Effector memory CD8-positive, alpha-beta T cell (primary cell): Measurements from ENCODE around the gene MAPK11.

Experiments used
- ATAC-seq: fragments of 150-1000 bp; cut with Tn5 transposase; replicated peaks from 2 replicates; pipeline ENCODE4 v1.10.0; 2021; ENCODE audit warnings: mild to moderate bottlenecking, moderate library complexity
- DNase-seq, 3 experiments: peaks; one replicate each; pipeline ENCODE4 v3.0.0; 2021
- H3K27ac Mint-ChIP-seq, 2 donors: one replicate each; pipeline ENCODE4 v1.8.0; 2022; ENCODE audit warnings: mild to moderate bottlenecking in 2 of 2, mixed read lengths in 2 of 2, moderate library complexity in 2 of 2
- H3K27me3 Mint-ChIP-seq, 2 donors: one replicate each; pipeline ENCODE4 v1.8.0; 2022; ENCODE audit warnings: mixed read lengths in 2 of 2
- H3K36me3 Mint-ChIP-seq: one replicate; pipeline ENCODE4 v1.8.0; 2022; ENCODE audit warnings: mild to moderate bottlenecking, moderate library complexity, mixed read lengths; ENCODE audit not compliant: insufficient read depth
- H3K4me1 Mint-ChIP-seq, 2 donors: one replicate each; pipeline ENCODE4 v1.8.0; 2022; ENCODE audit warnings: low read depth in 2 of 2, mixed read lengths in 2 of 2
- H3K4me3 Mint-ChIP-seq, 2 donors: one replicate each; pipeline ENCODE4 v1.8.0; 2022; ENCODE audit warnings: mild to moderate bottlenecking in 2 of 2, mixed read lengths in 2 of 2, moderate library complexity in 2 of 2
- H3K9me3 Mint-ChIP-seq, 2 donors: one replicate each; pipeline ENCODE4 v1.8.0; 2022; ENCODE audit warnings: mixed read lengths in 2 of 2

MAPK11 gene

DNA sequence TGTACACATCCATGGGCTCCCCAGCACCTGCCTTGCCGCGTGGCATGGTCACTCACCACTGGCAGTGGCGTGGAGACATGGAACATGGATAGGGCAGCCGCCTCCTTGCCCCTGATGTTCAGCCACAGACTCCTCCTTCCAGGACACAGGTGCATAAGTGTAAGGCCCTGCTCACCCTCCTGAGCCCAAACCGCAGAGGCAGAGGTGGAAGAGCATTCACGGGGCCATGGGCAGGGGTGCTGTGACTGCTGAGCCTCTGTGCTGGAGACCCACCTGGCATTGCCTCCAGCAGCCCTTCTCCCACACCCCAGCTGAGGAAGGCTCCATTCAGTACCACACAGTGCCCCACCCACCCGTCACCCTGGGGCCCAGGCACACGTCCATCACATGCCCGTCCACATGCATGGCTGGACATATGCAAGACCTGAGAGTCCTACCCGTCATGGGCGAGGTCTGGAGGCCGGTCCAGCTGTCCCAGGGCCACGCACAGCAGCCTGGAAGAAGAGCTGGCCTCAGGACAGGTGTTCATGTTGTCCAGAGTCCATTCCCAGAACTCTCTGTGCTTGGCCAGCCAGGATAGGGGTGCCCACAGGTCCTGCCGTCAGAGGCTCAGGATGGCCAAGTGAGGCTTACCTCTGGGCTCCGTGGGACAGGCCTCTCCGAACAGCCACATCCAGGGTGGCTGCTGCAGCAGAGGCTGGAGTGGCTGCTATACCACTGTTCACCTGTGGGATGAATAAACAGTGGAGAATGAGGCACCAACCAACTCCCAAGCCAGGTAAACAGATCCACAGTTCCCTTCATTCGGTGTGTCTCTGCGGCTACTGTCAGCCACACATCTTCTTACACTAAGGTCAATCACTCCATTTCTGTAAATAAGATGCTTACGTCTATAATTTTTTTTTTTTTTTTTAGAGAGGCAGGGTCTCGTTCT, 23.7 kb downstream of the MAPK11 start:
- peaks cover 28 to 39% of the 10 kb centered on the region in 2 donors for H3K4me1 Mint-ChIP-seq
- H3K27ac Mint-ChIP-seq, result peak overlapping the region in 1 of 2 donors; percentile 97
- no peaks in the 10 kb centered on the region for H3K27me3 Mint-ChIP-seq
- DNase-seq, result no peak
- H3K9me3 Mint-ChIP-seq, result no peaks in the 10 kb centered on the region
- peaks cover 27% of the 10 kb centered on the region for H3K36me3 Mint-ChIP-seq
- peak overlapping the region in 1 of 2 donors; percentile 86 for H3K4me3 Mint-ChIP-seq
- no peak for ATAC-seq

DNA sequence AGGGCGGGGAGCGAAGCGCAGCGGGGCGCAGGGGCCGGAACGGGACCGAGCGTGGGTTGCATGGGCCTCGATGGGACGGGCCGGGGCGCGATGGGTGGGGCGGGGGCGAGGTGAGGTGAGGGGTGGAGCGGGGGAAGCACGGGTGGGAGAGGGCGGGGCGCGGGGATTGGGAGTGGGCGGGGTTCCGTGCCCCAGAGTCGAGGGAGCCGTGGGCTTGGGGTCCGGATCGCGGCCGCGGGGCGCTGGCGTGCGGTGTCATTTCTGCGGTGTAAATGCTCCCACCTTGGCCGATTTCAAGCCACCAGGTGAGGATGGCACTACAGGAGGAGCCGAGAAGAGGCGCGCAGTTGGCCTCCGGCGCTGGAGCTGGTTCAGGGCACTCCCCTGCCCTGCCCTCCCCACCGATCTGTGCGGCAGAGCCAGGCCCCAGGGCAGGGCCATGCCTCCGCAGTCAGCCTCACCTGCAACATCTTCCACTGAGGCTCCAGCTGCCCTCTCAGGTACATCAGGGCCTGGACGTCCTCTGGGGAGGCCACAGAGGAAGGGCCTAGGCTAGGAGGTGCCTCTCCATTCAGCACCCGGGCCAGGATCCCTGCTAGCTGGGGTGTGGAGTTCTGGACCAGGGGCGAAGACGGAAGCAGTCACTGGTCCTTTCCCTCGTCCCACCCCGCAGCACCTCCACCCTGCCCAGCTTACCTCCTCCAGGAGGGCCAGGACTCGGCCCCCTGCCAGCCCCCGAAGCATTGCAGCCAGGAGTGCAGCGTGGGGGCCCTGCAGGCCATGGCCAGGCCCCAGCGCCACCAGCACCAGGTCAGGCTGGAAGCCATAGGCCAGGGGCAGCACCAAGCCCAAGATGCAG, 24.7 kb downstream of the MAPK11 start:
- ATAC-seq, result no peak
- peaks cover 36% of the 10 kb centered on the region for H3K36me3 Mint-ChIP-seq
- DNase-seq, result no peak
- peaks cover 31 to 46% of the 10 kb centered on the region in 2 donors for H3K4me1 Mint-ChIP-seq
- H3K9me3 Mint-ChIP-seq, result no peaks in the 10 kb centered on the region
- no peaks in the 10 kb centered on the region for H3K27me3 Mint-ChIP-seq
- H3K27ac Mint-ChIP-seq, result peak overlapping the region; percentile 97 to 99
- peak overlapping the region; percentile 86 to 97 for H3K4me3 Mint-ChIP-seq

DNA sequence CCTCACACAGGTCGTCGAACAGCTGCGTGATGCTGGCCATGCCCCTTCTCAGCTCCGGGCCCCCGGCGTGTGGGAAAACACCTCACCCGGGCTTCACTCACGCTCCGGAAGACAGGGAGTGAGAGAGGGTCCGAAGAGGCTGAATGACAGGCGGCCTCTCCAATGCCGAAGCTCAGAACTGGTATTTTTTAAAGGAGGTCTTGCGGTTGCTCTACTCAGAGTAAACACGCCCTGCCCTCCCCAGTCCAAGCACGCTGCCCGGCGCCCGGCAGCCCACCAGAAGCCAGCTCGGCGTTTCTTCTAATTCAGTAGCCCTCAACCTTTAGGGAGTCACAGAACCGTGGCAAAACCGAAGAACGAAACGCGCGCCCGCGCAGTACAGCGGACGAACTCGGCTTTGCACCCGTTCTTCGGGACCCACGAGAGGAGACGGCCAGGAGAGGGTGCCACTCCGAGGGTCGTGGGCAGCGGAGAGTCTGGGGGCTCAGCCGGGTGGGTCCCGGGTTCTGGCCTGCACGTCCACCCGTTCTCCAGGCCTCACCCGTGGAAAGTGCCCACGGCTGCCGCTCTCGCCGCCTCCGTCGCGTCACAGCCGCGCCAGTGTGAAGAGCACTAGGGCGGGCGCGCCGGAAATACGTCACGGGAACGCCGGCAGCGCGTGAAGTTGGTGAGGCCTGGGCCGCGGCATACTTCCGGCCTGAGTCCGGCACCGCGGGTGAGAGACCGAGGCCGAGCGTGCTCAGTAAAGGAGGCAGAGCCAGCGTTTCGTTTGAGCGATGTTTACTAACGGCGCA, 25.6 kb downstream of the MAPK11 start, which contains the start of gene TUBGCP6:
Gene TUBGCP6, minus strand, starts transcription at position 604 of the 794 bp plus-strand sequence. Its CDS starts 564 bp downstream, at position 40.
- H3K27me3 Mint-ChIP-seq, result no peaks in the 10 kb centered on the region
- peaks cover 25 to 46% of the 10 kb centered on the region in 2 donors for H3K4me1 Mint-ChIP-seq
- peak within 1 kb of the TSS; percentile 97 to 99 for H3K27ac Mint-ChIP-seq
- DNase-seq (peak; percentile 86 to 89 (median 88)), ATAC-seq (peak; percentile 77)
- no peaks in the 10 kb centered on the region for H3K9me3 Mint-ChIP-seq
- peaks cover 43% of the 10 kb centered on the region for H3K36me3 Mint-ChIP-seq
- H3K4me3 Mint-ChIP-seq, result peak within 1 kb of the TSS; percentile 86 to 97

DNA sequence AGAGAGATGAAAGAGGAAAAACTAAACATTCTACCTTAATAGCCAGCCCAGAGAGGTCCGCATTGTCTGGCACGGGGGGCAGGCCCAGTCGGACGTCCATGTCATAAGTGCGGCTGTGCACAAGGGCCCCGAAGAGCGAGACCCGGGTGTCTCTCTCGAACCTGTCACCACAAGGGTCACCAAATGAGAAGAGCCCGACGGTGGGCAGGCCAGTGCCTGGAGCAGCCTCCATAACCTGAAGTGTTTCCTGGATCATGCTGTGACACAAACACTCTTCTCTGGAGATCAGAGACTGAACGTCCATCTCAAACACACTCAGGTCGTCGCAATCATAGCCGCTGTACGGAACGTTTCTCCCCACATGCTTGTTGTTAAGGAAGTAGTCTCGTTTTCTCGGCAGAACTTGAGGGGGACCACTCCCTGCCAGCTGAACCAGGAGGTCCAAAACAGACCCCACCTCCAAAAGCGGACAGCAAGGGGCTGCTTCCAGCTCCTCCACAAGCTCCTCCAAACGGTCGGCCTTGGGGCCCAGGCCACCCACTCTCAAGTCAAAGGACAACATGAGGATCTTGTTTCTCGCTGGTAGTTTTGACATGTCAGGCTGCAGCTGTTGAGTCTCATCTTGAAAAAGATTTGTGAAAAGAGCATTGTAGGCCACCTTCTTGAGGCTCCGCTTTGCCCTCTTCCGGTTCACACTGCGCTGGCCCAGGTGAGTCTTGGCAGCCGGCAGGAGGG, 26.3 kb downstream of the MAPK11 start:
- H3K9me3 Mint-ChIP-seq, result no peaks in the 10 kb centered on the region
- DNase-seq, result no peak
- H3K36me3 Mint-ChIP-seq, result peaks cover 48% of the 10 kb centered on the region
- H3K27me3 Mint-ChIP-seq, result no peaks in the 10 kb centered on the region
- peak overlapping the region; percentile 86 to 97 for H3K4me3 Mint-ChIP-seq
- no peak for ATAC-seq
- H3K27ac Mint-ChIP-seq, result peak overlapping the region; percentile 97 to 99
- peaks cover 25 to 46% of the 10 kb centered on the region in 2 donors for H3K4me1 Mint-ChIP-seq

DNA sequence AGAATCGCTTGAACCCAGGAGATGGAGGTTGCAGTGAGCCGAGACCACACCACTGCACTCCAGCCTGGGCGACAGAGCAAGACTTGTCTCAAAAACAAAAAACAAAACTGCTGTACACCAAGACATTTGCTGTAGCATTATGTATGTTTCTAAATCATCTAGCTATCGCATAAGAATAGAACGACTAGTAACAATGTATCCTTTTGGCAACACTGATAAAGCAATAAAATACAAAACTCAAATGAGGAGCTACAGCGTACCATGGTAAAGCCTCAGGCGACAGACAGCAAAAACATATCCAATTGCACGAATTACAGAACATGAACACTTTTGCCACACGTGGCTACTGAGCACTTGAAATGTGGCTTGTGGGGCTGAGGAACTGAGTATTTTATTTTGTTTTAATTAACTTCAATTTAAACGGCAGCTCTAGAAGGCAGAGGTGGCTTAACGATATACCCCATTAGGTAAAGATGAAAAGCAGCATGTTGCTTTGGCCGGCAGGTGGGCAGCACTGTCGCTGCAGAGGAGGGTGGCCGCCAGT, 27.7 kb downstream of the MAPK11 start:
- DNase-seq (no peak), ATAC-seq (no peak)
- peak overlapping the region; percentile 86 to 97 for H3K4me3 Mint-ChIP-seq
- peaks cover 51% of the 10 kb centered on the region for H3K36me3 Mint-ChIP-seq
- peaks cover 21 to 46% of the 10 kb centered on the region in 2 donors for H3K4me1 Mint-ChIP-seq
- no peaks in the 10 kb centered on the region for H3K27me3 Mint-ChIP-seq
- peak overlapping the region in 1 of 2 donors; percentile 99 for H3K27ac Mint-ChIP-seq
- H3K9me3 Mint-ChIP-seq, result no peaks in the 10 kb centered on the region

DNA sequence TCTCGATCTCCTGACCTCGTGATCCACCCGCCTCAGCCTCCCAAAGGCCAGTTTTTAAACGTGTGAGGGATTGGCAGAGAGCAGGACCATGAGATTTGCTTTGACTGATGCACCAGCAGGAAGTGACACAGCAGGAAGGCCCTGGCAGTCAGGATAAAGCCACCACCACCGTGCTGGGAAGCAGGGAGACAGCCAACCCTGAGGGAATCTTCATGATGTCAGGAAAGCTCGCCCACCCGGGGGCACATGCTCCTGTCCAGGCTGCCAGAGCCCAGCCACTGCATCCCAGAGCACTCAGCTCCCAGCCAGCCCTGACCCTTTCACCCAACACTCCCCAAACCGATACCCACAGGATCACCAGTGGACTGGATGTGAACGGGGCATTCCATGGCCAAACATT, 31.4 kb downstream of the MAPK11 start:
- no peaks in the 10 kb centered on the region for H3K9me3 Mint-ChIP-seq
- no peaks in the 10 kb centered on the region for H3K27me3 Mint-ChIP-seq
- ATAC-seq, result no peak
- peaks cover 30 to 53% of the 10 kb centered on the region in 2 donors for H3K4me1 Mint-ChIP-seq
- no peak overlapping the region for H3K4me3 Mint-ChIP-seq
- no peak overlapping the region for H3K27ac Mint-ChIP-seq
- H3K36me3 Mint-ChIP-seq, result peaks cover 49% of the 10 kb centered on the region
- no peak for DNase-seq

DNA sequence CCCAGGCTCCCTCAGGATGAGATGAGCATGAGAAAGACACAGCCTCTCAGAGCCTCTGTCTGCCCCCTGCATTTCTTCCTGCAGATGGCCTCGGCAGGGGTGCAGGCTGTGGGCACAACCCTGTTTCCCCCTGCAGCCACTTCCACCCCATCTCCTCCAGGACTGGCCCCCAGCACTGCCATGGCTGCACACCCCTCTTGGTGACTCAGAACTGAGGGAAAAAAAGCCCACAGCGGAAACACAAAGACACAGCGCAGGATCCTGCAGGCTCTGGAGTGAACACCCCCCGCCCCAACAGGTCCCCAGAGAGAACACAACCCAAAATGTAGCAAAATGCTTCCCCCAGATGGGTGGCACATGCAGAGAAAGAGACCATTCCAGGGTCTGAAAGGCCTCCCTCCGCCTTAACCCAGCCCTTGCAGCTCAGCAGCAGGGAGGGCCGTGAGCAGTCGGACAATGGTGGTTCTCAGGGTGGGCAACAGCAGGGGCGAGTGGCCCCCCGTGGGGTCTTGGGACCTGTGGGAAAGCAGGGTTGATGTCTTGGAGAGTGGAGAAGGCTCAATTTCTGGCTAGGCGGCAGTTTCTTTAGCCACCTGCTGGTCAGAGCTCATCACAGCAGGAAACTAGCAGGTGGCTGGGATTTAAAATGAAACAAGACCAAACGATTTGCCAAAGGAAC, 33.3 kb downstream of the MAPK11 start:
- peaks cover 65% of the 10 kb centered on the region for H3K36me3 Mint-ChIP-seq
- H3K9me3 Mint-ChIP-seq, result no peaks in the 10 kb centered on the region

DNA sequence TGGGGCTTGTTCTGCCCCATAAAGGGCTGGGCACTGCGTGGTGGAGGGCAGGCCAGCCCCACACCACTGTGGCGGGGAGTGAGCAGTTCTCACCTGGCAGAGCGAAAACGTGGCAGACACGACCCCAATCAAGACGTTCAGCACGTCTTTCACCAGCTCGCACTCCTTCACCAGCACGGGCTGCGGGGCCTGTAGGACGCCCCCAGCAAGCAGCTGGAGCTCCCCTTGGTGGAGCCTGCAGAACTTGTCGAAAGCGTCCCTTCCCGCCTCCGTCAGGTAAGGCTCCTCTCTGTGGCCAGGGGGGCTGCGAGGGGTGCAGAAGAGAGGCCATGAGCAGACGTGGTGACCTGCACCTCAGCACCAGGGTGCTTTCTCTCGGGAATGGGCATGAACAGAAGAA, 37.0 kb downstream of the MAPK11 start:
- Mint-ChIP-seq H3K27ac (no peak overlapping the region), H3K27me3 (no peaks in the 10 kb centered on the region), H3K4me3 (no peak overlapping the region), H3K9me3 (no peaks in the 10 kb centered on the region), H3K4me1 (peaks cover 21 to 36% of the 10 kb centered on the region in 2 donors), H3K36me3 (peaks cover 66% of the 10 kb centered on the region)
- DNase-seq, result no peak
- ATAC-seq, result no peak

More for the DNA sequence above, 33.3 kb downstream of the MAPK11 start:
- H3K4me1 Mint-ChIP-seq, result peaks cover 27 to 38% of the 10 kb centered on the region in 2 donors
- no peak for ATAC-seq
- H3K27ac Mint-ChIP-seq, result peak overlapping the region in 1 of 2 donors; percentile 29
- no peak for DNase-seq
- no peaks in the 10 kb centered on the region for H3K27me3 Mint-ChIP-seq
- no peak overlapping the region for H3K4me3 Mint-ChIP-seq

DNA sequence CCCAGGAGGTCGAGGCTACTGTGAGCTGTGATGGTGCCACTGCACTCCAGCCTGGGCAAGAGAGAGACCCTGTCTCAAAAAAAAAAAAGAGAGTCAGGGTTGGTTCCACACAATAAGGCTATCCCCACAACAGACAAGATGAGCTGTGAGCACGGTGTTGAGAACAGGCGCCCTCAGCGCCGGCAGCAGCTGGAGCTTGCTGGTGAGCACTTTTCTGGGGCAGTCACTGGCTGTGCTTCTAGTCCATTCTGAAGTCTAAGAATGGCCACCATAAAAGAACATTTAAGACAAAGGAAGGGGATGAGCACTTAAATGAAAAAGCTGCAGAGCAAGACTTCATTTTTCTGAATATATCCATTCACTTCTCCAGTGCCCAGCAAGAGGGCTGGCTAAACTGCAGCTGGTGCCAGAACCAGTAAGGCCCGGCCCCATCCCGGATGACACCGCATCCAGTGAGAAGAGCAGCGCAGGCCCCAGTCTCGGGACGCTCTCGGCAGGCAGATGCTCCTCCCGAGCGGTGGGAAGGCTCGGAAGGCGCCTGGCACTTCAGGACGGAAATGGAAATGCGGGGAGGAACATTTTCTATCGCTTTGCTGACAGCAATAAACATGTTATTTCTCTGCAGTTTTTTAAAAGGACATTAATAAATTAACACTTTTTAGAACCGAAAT, 37.6 kb downstream of the MAPK11 start:
- ATAC-seq, result no peak
- H3K36me3 Mint-ChIP-seq, result peaks cover 64% of the 10 kb centered on the region

DNA sequence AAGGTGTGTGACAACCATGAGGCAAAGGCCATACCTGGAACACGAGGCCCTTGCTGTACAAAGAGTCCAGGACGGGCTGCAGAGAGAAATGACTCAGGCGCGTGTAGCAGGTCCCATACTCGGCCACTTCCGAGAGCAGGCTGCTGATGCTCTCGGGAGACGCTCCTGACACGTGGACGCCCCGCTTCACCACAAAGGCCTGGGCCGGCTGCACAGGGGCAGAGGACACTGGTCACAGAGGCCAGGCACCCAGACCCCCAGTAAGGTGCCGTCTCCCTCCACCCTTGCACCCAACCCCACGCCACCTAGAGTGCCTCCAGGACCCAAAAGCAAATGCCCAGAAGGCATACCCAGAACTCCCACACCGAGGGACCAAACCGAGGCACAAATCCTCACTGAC, 40.8 kb downstream of the MAPK11 start:
- Mint-ChIP-seq H3K27ac (peak overlapping the region in 1 of 2 donors; percentile 89), H3K27me3 (no peaks in the 10 kb centered on the region), H3K4me1 (peaks cover 10 to 19% of the 10 kb centered on the region in 2 donors), H3K9me3 (no peaks in the 10 kb centered on the region), H3K36me3 (peaks cover 81% of the 10 kb centered on the region), H3K4me3 (no peak overlapping the region)
- DNase-seq (no peak), ATAC-seq (no peak)

More for the DNA sequence above, 37.6 kb downstream of the MAPK11 start:
- Mint-ChIP-seq H3K27me3 (no peaks in the 10 kb centered on the region), H3K4me1 (peaks cover 21 to 31% of the 10 kb centered on the region in 2 donors), H3K9me3 (no peaks in the 10 kb centered on the region), H3K27ac (peak overlapping the region in 1 of 2 donors; percentile 38), H3K4me3 (no peak overlapping the region)
- DNase-seq, result no peak

DNA sequence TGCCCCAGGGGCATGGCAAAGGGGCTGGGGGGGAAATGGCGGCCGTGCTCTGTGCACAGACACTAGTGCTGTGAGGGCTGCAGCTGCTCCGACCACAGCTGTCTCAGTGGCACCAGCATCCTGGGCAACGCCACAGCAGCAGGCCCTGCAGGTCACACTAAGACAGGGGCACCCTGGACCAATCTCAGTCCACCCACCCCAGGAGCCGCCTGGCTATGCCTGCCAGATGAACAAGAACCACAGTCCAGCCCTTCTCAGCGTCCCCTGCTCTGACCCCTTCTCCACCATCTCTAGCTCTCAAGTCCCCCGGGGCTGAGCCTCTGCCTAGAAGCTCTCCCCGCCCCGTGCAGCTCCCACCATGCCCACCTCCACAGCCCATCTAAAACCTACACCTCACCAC, 41.8 kb downstream of the MAPK11 start:
- DNase-seq (no peak), ATAC-seq (no peak)
- Mint-ChIP-seq H3K4me1 (peaks cover 4 to 12% of the 10 kb centered on the region in 2 donors), H3K27ac (peak overlapping the region; percentile 52 to 89), H3K4me3 (no peak overlapping the region), H3K27me3 (no peaks in the 10 kb centered on the region), H3K9me3 (no peaks in the 10 kb centered on the region), H3K36me3 (peaks cover 83% of the 10 kb centered on the region)
